Tibial nerve (tissue), 4 donors: ENCODE measurements around the gene ERC2. TPM values are rescaled to one million over a fixed set of nuclear protein-coding genes. Genes with fewer than 3 reads are reported as not detected.
"Not testable (repeated sequence)": the region's sequence is repeated elsewhere in the genome, so short reads cannot be mapped to it uniquely, and the experiment has no call there.

Experiments
- DNase-seq, 2 donors: peaks; one replicate each; pipeline ENCODE4 v3.0.0-alpha.2; 2019; ENCODE audit warnings: low spot score in 2 of 2
- H3K27ac ChIP-seq, 4 donors: fragments of 200-600 bp; sonication (generic) in 3 of 4; one replicate each; pipeline ENCODE4 v1.5.1; 2017 to 2019; ENCODE audit warnings: mild to moderate bottlenecking in 1 of 4
- H3K27me3 ChIP-seq, 2 donors: fragments of 200-600 bp; sonication (generic) in 1 of 2; one replicate each; pipeline versions ENCODE4 v1.5.1 to v1.6.0; 2017 to 2019
- H3K36me3 ChIP-seq, 3 donors: fragments of 200-600 bp; sonication (generic); one replicate each; pipeline ENCODE4 v1.5.1; 2018 to 2019
- H3K4me1 ChIP-seq, 4 donors: fragments of 200-600 bp; sonication (generic) in 3 of 4; one replicate each; pipeline ENCODE4 v1.5.1; 2017 to 2019
- H3K4me3 ChIP-seq, 4 donors: fragments of 200-600 bp; sonication (generic) in 3 of 4; one replicate each; pipeline ENCODE4 v1.5.1; 2017 to 2019; ENCODE audit warnings: mild to moderate bottlenecking in 1 of 4, moderate library complexity in 1 of 4
- H3K9me3 ChIP-seq, 4 donors: fragments of 200-600 bp; sonication (generic) in 3 of 4; one replicate each; pipeline ENCODE4 v1.5.1; 2017 to 2019
- EP300 ChIP-seq, 2 donors: sonication (generic); formaldehyde crosslinking; IDR thresholded peaks; one replicate each; pipeline ENCODE4 v1.6.1; 2017; ENCODE audit warnings: antibody characterized with exemption in 2 of 2, mild to moderate bottlenecking in 1 of 2
- POLR2A ChIP-seq, 2 donors: fragments of 450-650 bp; IDR thresholded peaks; one replicate each; pipeline ENCODE4 v1.6.1; 2017; ENCODE audit warnings: antibody characterized with exemption in 2 of 2, mild to moderate bottlenecking in 2 of 2, moderate library complexity in 2 of 2
- WGBS, 2 donors: methylation state at CpG; one replicate each; pipeline ENCODE4 v1.1.5; 2018; 5-methylcytosine and 5-hydroxymethylcytosine counted together
- total RNA-seq, 4 donors: library from RNA; depleted of rRNA; stranded (reverse); fragments of >200 nt; gene quantifications; one replicate each; pipeline ENCODE4 v1.1.0, GENCODE V29; 2016
- TF ChIP-seq, protein P1 (sequence below), 5 experiments: fragments of 200-600 bp in 3 of 5; fragments of 450-650 bp in 2 of 5; sonication (generic) in 3 of 5; IDR thresholded peaks; one replicate each; pipeline ENCODE4 v1.5.1; 2016 to 2019; ENCODE audit warnings: antibody characterized with exemption in 5 of 5, mild to moderate bottlenecking in 3 of 5, moderate library complexity in 2 of 5

The ERC2 gene
- total RNA-seq, 4 donors from 2014 or later = 0.84 to 0.98 (median 0.90) TPM; not detected in 1

DNA sequence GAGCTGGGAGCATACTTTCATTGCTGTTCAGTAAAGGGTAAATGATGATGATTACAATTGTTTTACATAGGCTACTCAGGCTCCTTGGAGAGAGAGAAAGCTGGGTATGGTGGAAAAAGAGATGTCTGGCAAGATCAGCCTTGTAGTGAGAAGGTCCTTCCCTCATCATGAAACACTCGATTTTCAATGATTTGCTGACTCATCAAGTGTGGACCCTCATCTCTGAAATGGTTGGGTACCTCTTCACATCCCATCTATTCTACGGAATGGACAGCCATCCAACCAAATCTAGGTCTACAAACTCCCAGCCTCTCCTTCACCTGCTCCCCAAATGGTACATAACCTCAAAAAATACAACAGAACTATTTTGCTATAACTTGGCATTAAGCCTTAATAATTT, 610.6 kb downstream of the ERC2 start:
- H3K27me3 ChIP-seq = no peaks in the 10 kb centered on the region
- TF ChIP-seq, protein P1, sequence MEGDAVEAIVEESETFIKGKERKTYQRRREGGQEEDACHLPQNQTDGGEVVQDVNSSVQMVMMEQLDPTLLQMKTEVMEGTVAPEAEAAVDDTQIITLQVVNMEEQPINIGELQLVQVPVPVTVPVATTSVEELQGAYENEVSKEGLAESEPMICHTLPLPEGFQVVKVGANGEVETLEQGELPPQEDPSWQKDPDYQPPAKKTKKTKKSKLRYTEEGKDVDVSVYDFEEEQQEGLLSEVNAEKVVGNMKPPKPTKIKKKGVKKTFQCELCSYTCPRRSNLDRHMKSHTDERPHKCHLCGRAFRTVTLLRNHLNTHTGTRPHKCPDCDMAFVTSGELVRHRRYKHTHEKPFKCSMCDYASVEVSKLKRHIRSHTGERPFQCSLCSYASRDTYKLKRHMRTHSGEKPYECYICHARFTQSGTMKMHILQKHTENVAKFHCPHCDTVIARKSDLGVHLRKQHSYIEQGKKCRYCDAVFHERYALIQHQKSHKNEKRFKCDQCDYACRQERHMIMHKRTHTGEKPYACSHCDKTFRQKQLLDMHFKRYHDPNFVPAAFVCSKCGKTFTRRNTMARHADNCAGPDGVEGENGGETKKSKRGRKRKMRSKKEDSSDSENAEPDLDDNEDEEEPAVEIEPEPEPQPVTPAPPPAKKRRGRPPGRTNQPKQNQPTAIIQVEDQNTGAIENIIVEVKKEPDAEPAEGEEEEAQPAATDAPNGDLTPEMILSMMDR (IDR thresholded peaks at IDR 0.05) = no peak
- no peak for TF ChIP-seq EP300 (IDR thresholded peaks at IDR 0.05)
- no peak for TF ChIP-seq POLR2A (IDR thresholded peaks at IDR 0.05)
- no peaks in the 10 kb centered on the region for H3K4me1 ChIP-seq
- 70 to 81% methylated on average over 2 of the region's 2 CpGs for WGBS, 2 donors
- H3K36me3 ChIP-seq = no peaks in the 10 kb centered on the region
- H3K27ac ChIP-seq = no peak overlapping the region
- no peak overlapping the region for H3K4me3 ChIP-seq
- no peaks in the 10 kb centered on the region for H3K9me3 ChIP-seq
- DNase-seq = no peak

DNA sequence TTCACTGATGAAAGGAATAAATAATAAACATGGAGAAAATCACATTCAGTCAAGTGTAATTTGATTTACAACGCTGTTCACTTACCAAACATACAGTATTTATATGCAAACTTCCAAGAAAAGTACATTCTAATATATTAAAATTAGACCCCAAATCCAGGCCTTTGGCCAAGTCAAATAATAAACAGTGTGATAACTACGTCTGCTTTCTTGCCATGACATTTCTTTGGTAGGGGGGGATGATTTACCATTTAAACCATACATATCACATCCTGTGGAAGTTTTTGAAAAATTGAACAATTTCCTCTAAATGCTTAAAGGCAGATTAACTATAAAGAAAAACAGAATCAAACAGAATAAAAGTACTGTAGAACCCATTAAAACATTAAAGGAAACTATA, 613.0 kb downstream of the ERC2 start:
- H3K4me1 ChIP-seq = no peaks in the 10 kb centered on the region
- no peak overlapping the region for H3K27ac ChIP-seq
- 62 to 75% methylated on average over 2 of the region's 2 CpGs for WGBS, 2 donors
- no peaks in the 10 kb centered on the region for H3K27me3 ChIP-seq
- TF ChIP-seq EP300 (IDR thresholded peaks at IDR 0.05) (no peak), POLR2A (IDR thresholded peaks at IDR 0.05) (no peak)
- TF ChIP-seq, protein P1 (IDR thresholded peaks at IDR 0.05) = no peak
- H3K4me3 ChIP-seq = no peak overlapping the region
- H3K9me3 ChIP-seq = no peaks in the 10 kb centered on the region
- no peaks in the 10 kb centered on the region for H3K36me3 ChIP-seq
- DNase-seq = no peak

DNA sequence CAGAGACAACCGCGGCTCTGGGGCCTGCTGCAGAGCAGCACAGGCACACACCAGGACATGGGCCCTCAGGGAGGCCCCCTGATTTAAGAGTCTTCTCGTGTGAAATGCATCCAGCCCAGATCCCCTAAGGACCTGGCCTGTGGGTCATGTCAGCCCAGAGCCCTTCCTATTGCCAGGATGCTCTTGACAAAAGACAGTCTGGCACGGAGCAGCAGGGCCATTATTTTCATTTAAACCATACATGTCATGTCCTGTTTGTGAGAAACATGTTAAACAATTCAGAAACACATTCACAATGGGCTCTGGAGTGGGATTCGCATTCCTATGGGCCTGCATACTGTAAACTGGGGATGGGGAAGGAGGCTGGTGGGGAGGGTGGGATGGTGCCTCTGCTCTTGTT, 613.8 kb downstream of the ERC2 start:
- no peaks in the 10 kb centered on the region for H3K9me3 ChIP-seq
- no peak for DNase-seq
- 58 to 64% methylated on average over 5 of the region's 5 CpGs for WGBS, 2 donors

DNA sequence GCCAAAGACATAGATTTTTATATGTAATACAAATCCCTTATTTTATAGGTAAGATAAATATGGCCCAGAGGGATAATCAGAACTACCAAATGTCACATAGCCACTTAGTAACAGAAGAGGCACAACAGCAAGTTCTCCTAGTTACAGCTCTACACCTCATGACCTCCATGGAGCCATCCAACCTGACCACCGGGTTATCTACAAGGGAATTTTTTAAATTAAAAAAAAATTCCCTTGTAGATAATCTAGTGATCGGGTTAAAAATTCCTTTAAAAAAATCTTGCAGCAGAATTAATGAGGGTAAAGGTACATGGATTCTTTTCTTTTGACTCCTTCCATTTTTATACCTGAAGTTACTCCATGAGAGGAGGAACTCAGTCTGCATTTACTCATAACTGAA, 615.9 kb downstream of the ERC2 start:
- WGBS, 2 donors = 95 to 97% methylated on average over 2 of the region's 2 CpGs
- H3K4me1 ChIP-seq = no peaks in the 10 kb centered on the region

More for the DNA sequence above, 613.8 kb downstream of the ERC2 start:
- Histone ChIP-seq H3K4me3 (no peak overlapping the region), H3K36me3 (no peaks in the 10 kb centered on the region), H3K4me1 (no peaks in the 10 kb centered on the region), H3K27ac (no peak overlapping the region), H3K27me3 (no peaks in the 10 kb centered on the region)
- TF ChIP-seq EP300 (IDR thresholded peaks at IDR 0.05) (no peak), POLR2A (IDR thresholded peaks at IDR 0.05) (no peak)
- TF ChIP-seq, protein P1 (IDR thresholded peaks at IDR 0.05) = no peak

DNA sequence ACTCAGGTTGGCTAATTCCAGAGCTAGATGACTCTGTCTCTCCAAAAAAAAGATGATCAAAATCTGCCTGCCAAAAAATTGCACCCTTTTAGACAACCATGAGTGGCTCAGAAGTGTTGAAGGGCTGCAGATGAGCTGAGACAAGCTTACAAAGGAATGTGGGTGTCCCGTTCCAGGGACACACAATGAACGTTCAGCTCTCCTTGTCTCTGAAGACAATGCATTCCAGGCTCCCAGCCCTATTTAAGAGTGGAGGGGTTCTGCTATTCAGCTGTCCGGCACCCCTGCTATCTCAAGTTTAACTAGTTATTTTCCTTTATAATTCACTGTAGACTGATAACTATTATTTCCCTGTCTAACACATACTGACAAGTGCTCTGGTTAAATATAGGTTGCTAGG, 626.1 kb downstream of the ERC2 start:
- Histone ChIP-seq H3K36me3 (no peaks in the 10 kb centered on the region), H3K9me3 (peaks cover 0 to 9% (median 1%) of the 10 kb centered on the region in 4 donors), H3K27ac (no peak overlapping the region), H3K4me3 (no peak overlapping the region), H3K4me1 (no peaks in the 10 kb centered on the region), H3K27me3 (no peaks in the 10 kb centered on the region)
- TF ChIP-seq POLR2A (IDR thresholded peaks at IDR 0.05) = no peak
- no peak for TF ChIP-seq EP300 (IDR thresholded peaks at IDR 0.05)
- TF ChIP-seq, protein P1 (IDR thresholded peaks at IDR 0.05) = no peak
- DNase-seq = no peak
- 36 to 50% methylated on average over 3 of the region's 3 CpGs for WGBS, 2 donors

More for the DNA sequence above, 615.9 kb downstream of the ERC2 start:
- Histone ChIP-seq H3K27ac (no peak overlapping the region), H3K36me3 (no peaks in the 10 kb centered on the region), H3K4me3 (no peak overlapping the region), H3K27me3 (no peaks in the 10 kb centered on the region), H3K9me3 (no peaks in the 10 kb centered on the region)
- no peak for DNase-seq
- TF ChIP-seq EP300 (IDR thresholded peaks at IDR 0.05) = no peak
- no peak for TF ChIP-seq POLR2A (IDR thresholded peaks at IDR 0.05)
- TF ChIP-seq, protein P1 (IDR thresholded peaks at IDR 0.05) = no peak

DNA sequence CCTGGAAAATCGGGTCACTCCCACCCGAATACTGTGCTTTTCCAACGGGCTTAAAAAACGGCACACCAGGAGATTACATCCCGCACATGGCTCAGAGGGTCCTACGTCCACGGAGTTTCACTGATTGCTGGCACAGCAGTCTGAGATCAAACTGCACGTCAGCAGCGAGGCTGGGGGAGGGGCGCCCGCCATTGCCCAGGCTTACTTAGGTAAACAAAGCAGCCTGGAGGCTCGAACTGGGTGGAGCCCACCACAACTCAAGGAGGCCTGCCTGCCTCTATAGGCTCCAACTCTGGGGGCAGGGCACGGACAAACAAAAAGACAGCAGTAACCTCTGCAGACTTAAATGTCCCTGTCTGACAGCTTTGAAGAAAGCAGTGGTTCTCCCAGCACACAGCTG, 636.4 kb downstream of the ERC2 start:
- not testable (repeated sequence) for DNase-seq, H3K9me3 ChIP-seq, H3K4me1 ChIP-seq, H3K36me3 ChIP-seq, H3K27ac ChIP-seq, H3K27me3 ChIP-seq, H3K4me3 ChIP-seq
- WGBS, 2 donors = 73 to 83% methylated on average over 7 to 9 of the region's 13 CpGs
